HepG2 (cell line): ENCODE data around the gene ABHD12. TPM values are rescaled to one million over a fixed set of nuclear protein-coding genes. Genes with fewer than 3 reads are reported as not detected.

ENCODE experiments used
- ARNT ChIP-seq: fragments of 450-650 bp; IDR thresholded peaks from 2 replicates; pipeline ENCODE4 v1.6.1; 2017
- E2F2 ChIP-seq: sonication (generic); formaldehyde crosslinking; IDR thresholded peaks from 2 replicates; pipeline ENCODE4 v1.4.0; 2020; ENCODE audit warnings: missing genetic modification reagents, borderline replicate concordance
- ETV6 ChIP-seq: sonication (generic); formaldehyde crosslinking; conservative IDR thresholded peaks from 2 replicates; pipeline ENCODE4 v1.4.0; 2020; ENCODE audit warnings: missing genetic modification reagents
- HMGXB3 ChIP-seq: sonication (generic); formaldehyde crosslinking; IDR thresholded peaks from 2 replicates; pipeline ENCODE4 v1.4.0; 2020; ENCODE audit warnings: missing genetic modification reagents, borderline replicate concordance
- HNRNPH1 ChIP-seq: fragments of 200-400 bp; formaldehyde crosslinking; optimal IDR thresholded peaks from 2 replicates; pipeline ENCODE3; 2017; ENCODE audit warnings: mild to moderate bottlenecking, low read depth, low read length
- HNRNPL ChIP-seq: fragments of 200-400 bp; formaldehyde crosslinking; IDR thresholded peaks from 2 replicates; pipeline ENCODE4 v1.6.1; 2017; ENCODE audit warnings: mild to moderate bottlenecking, low read depth, low read length
- IKZF4 ChIP-seq: sonication (generic); formaldehyde crosslinking; IDR thresholded peaks from 2 replicates; pipeline ENCODE4 v1.5.1; 2020; ENCODE audit warnings: borderline replicate concordance, mild to moderate bottlenecking, low read depth, missing genetic modification reagents; ENCODE audit errors: not compliant biosample characterization
- KLF16 ChIP-seq, 2 experiments: sonication (generic) in 1 of 2; formaldehyde crosslinking in 1 of 2; IDR thresholded peaks; 2 replicates each; pipeline versions ENCODE4 v1.6.1 to v1.8.0; 2016 to 2023; ENCODE audit warnings: missing genetic modification reagents in 2 of 2, missing compliant biosample characterization in 1 of 2
- MIER3 ChIP-seq: IDR thresholded peaks from 2 replicates; pipeline ENCODE4 v1.6.1; 2016; ENCODE audit warnings: missing compliant biosample characterization, borderline replicate concordance
- NFKB2 ChIP-seq: sonication (generic); formaldehyde crosslinking; IDR thresholded peaks from 2 replicates; pipeline ENCODE4 v1.4.0; 2020; ENCODE audit warnings: missing genetic modification reagents, borderline replicate concordance
- PBX3 ChIP-seq: sonication (generic); formaldehyde crosslinking; IDR thresholded peaks from 2 replicates; pipeline ENCODE4 v1.8.1; 2023; ENCODE audit warnings: missing genetic modification reagents, inconsistent platforms, borderline replicate concordance
- PCBP2 ChIP-seq: fragments of 200-400 bp; formaldehyde crosslinking; optimal IDR thresholded peaks from 2 replicates; pipeline ENCODE3; 2018; ENCODE audit warnings: low read length, low read depth; ENCODE audit not compliant: poor library complexity, severe bottlenecking
- SAP130 ChIP-seq: IDR thresholded peaks from 2 replicates; pipeline ENCODE4 v1.6.1; 2016; ENCODE audit warnings: low read depth
- TEAD3 ChIP-seq: optimal IDR thresholded peaks from 2 replicates; pipeline ENCODE3; 2016; ENCODE audit warnings: borderline replicate concordance
- TOE1 ChIP-seq: sonication (generic); formaldehyde crosslinking; IDR thresholded peaks from 2 replicates; pipeline ENCODE4 v1.4.0; 2020; ENCODE audit warnings: mild to moderate bottlenecking, missing genetic modification reagents
- ZBTB33 ChIP-seq: sonication (generic); formaldehyde crosslinking; IDR thresholded peaks from 2 replicates; pipeline ENCODE4 v1.4.0; 2020; ENCODE audit warnings: missing genetic modification reagents
- ZMAT3 ChIP-seq: sonication (generic); formaldehyde crosslinking; conservative IDR thresholded peaks from 2 replicates; pipeline ENCODE4 v1.7.0; 2021; ENCODE audit warnings: missing genetic modification reagents
- ZNF292 ChIP-seq: sonication (generic); formaldehyde crosslinking; IDR thresholded peaks from 2 replicates; pipeline ENCODE4 v1.8.1; 2022; ENCODE audit warnings: mild to moderate bottlenecking, low read depth, missing genetic modification reagents, borderline replicate concordance
- ZNF570 ChIP-seq: sonication (generic); formaldehyde crosslinking; IDR thresholded peaks from 2 replicates; pipeline ENCODE4 v1.4.0; 2020; ENCODE audit warnings: mild to moderate bottlenecking, missing genetic modification reagents, borderline replicate concordance
- ZNF773 ChIP-seq: sonication (generic); formaldehyde crosslinking; IDR thresholded peaks from 2 replicates; pipeline ENCODE4 v1.4.0; 2020; ENCODE audit warnings: missing genetic modification reagents, borderline replicate concordance
- polyA plus RNA-seq, 8 experiments: library from polyadenylated mRNA; depleted of rRNA in 3 of 8; stranded (reverse) in 7 of 8; unstranded in 1 of 8; fragments of >200 nt; fragmentation: Illumina TruSeq in 4 of 8; extraction: Trizol in 4 of 8; gene quantifications; 2 replicates each; pipeline versions ENCODE4 v1.2.1 to v1.2.3, GENCODE V29; 2011 to 2016; ENCODE audit warnings: low read depth in 4 of 8, missing spikeins in 1 of 8, mixed read lengths in 1 of 8; ENCODE audit not compliant: insufficient read depth in 1 of 8
- total RNA-seq, 5 experiments: library from RNA; depleted of rRNA; stranded (reverse); fragments of >200 nt; fragmentation: Illumina TruSeq; extraction: Trizol; gene quantifications; 2 replicates each; pipeline ENCODE4 v1.2.3, GENCODE V29; 2016; ENCODE audit warnings: low read depth in 1 of 5

The ABHD12 gene
- total and polyA plus RNA-seq, 2 of the 13 experiments (the other 11 are each of a cell fraction or from before 2014, with no cell fraction given), result 23.5 to 72.1 TPM

- TF ChIP-seq HNRNPH1 (no peak), NFKB2 (CRISPR knock-in tag) (peak; percentile 100), E2F2 (CRISPR knock-in tag) (peak; percentile 100), ZBTB33 (peak; percentile 81; the same call in 1 of the 2 replicates), ZNF773 (CRISPR knock-in tag) (peak; percentile 98; the same call in 1 of the 2 replicates), ZMAT3 (CRISPR knock-in tag) (peak; percentile 100), TEAD3 (CRISPR knock-in tag) (peak; percentile 100), PCBP2 (no peak), ETV6 (peak; percentile 97), PBX3 (CRISPR knock-in tag) (peak; percentile 96), MIER3 (peak; percentile 95; the same call in 1 of the 2 replicates), HMGXB3 (CRISPR knock-in tag) (peak; percentile 95), ARNT (no peak), HNRNPL (peak; percentile 93), TOE1 (CRISPR knock-in tag) (no peak; the same call in 1 of the 2 replicates), IKZF4 (no peak), SAP130 (peak; percentile 100), ZNF570 (CRISPR knock-in tag) (peak; percentile 93; the same call in 1 of the 2 replicates), KLF16 (CRISPR knock-in tag; IDR thresholded peaks at IDR 0.05) (peak; percentile 94 to 99; a peak in 3 of 4 replicates), ZNF292 (peak; percentile 96)
Observed at GRCh38 chr20:25407311-25408169, 16.9 kb upstream of the ABHD12 start, which contains the start of gene GINS1 (continued).
